Occipital lobe (tissue), 3 donors: ENCODE results near the gene ICAM5. TPM values are rescaled to one million over a fixed set of nuclear protein-coding genes. Genes with fewer than 3 reads are reported as not detected.

Experiments
- DNase-seq: peaks from one replicate; lab custom pipeline; 2025; lab: John Stamatoyannopoulos, UW
- small RNA-seq: library from RNA; depleted of rRNA; stranded (forward); fragments of <200 nt; gene quantifications from one replicate; pipeline ENCODE3, GENCODE V24; 2014
- total RNA-seq: library from RNA; depleted of rRNA; stranded (reverse); fragments of >200 nt; gene quantifications from one replicate; pipeline ENCODE4 v1.2.3, GENCODE V29; 2014

The ICAM5 gene
- total RNA-seq, 1 donor from 2014 or later = 3.3 TPM

GRCh38 chr19:10339380-10339960, 49.7 kb downstream of the ICAM5 start, which contains the start of gene ICAM3:
Gene ICAM3 (minus strand): TSS chr19:10339624. CDS start chr19:10339614, 10 bp downstream.
- DNase-seq = no peak

GRCh38 chr19:10339977-10340376, 50.2 kb downstream of the ICAM5 start:
- DNase-seq = no peak

GRCh38 chr19:10343495-10343894, 53.7 kb downstream of the ICAM5 start:
- DNase-seq = no peak

- DNase-seq = no peak
These were observed 55.0 kb downstream of the ICAM5 start for GRCh38 chr19:10344780-10345179.

Small RNAs within 50 kb of the gene (small RNA-seq; reads per million reads assigned to genes)
- gene AC011511.1 (not detected), gene AC011511.4 (not detected)

Other genes with a start within 250 kb of the ICAM5 start
- gene SHFL, start 203.6 kb upstream of the ICAM5 start, total RNA-seq = 5.0 TPM
- 0.47 TPM for gene ANGPTL6, start 187.3 kb upstream of the ICAM5 start, total RNA-seq
- 18.1 TPM for gene PPAN, start 183.6 kb upstream of the ICAM5 start, total RNA-seq
- 3.9 TPM for gene P2RY11, start 178.3 kb upstream of the ICAM5 start, total RNA-seq
- 96.1 TPM for gene EIF3G, start 170.1 kb upstream of the ICAM5 start, total RNA-seq
- gene DNMT1, start 95.0 kb upstream of the ICAM5 start, total RNA-seq = 21.4 TPM
- gene S1PR2, start 58.6 kb upstream of the ICAM5 start, total RNA-seq = 4.7 TPM
- gene MRPL4, start 37.7 kb upstream of the ICAM5 start, total RNA-seq = 8.9 TPM
- 1.6 TPM for gene ICAM1, start 18.8 kb upstream of the ICAM5 start, total RNA-seq
- 0.16 TPM for gene ICAM4, start 3.0 kb upstream of the ICAM5 start, total RNA-seq
- 1.6 TPM for gene ZGLP1, start 19.9 kb downstream of the ICAM5 start, total RNA-seq
- 14.7 TPM for gene FDX2, start 26.1 kb downstream of the ICAM5 start, total RNA-seq
- gene RAVER1, start 43.6 kb downstream of the ICAM5 start, total RNA-seq = 3.0 TPM
- 0.94 TPM for gene ICAM3, start 49.7 kb downstream of the ICAM5 start, total RNA-seq
- gene TYK2, start 90.6 kb downstream of the ICAM5 start, total RNA-seq = 26.5 TPM
- 43.7 TPM for gene CDC37, start 113.6 kb downstream of the ICAM5 start, total RNA-seq
- 5.6 TPM for gene PDE4A, start 130.6 kb downstream of the ICAM5 start, total RNA-seq
- gene KEAP1, start 213.4 kb downstream of the ICAM5 start, total RNA-seq = 32.9 TPM
- gene S1PR5, start 227.5 kb downstream of the ICAM5 start, total RNA-seq = 0.31 TPM